IMR-90 (cell line): ENCODE data around the gene MTG1. TPM values are rescaled to one million over a fixed set of nuclear protein-coding genes. Genes with fewer than 3 reads are reported as not detected.

Source experiments
- CHD1 ChIP-seq: IDR thresholded peaks from 2 replicates; pipeline ENCODE4 v1.6.1; 2012; ENCODE audit warnings: low read depth, low read length, improper control_type of control experiment
- MAZ ChIP-seq: IDR thresholded peaks from 2 replicates; pipeline ENCODE4 v1.6.1; 2012; ENCODE audit warnings: low read depth, mild to moderate bottlenecking, low read length, improper control_type of control experiment, moderate library complexity, borderline replicate concordance
- MXI1 ChIP-seq: IDR thresholded peaks from 2 replicates; pipeline ENCODE4 v1.6.1; 2012; ENCODE audit warnings: low read depth, mild to moderate bottlenecking, low read length, moderate library complexity, borderline replicate concordance
- SMC3 ChIP-seq: fragments of 150-350 bp; IDR thresholded peaks from 2 replicates; pipeline ENCODE4 v1.6.1; 2016; ENCODE audit warnings: low read depth, mild to moderate bottlenecking, antibody characterized with exemption, low read length, moderate library complexity
- polyA plus RNA-seq, 3 experiments: library from polyadenylated mRNA; depleted of rRNA; stranded (reverse); fragments of >200 nt; gene quantifications; 2 replicates each; pipeline ENCODE4 v1.2.3, GENCODE V29; 2012; ENCODE audit warnings: low replicate concordance in 1 of 3
- total RNA-seq: library from RNA; depleted of rRNA; stranded (reverse); fragments of >200 nt; gene quantifications from 2 replicates; pipeline ENCODE4 v1.2.3, GENCODE V29; 2012
- TF ChIP-seq, protein P1 (sequence below): fragments of 150-350 bp; IDR thresholded peaks from 2 replicates; pipeline ENCODE4 v1.6.1; 2017; ENCODE audit warnings: mild to moderate bottlenecking, antibody characterized with exemption, low read length, low read depth

MTG1 gene
- total and polyA plus RNA-seq, 2 of the 4 experiments (the other 2 are of a cell fraction), result 38.5 to 64.8 TPM

DNA sequence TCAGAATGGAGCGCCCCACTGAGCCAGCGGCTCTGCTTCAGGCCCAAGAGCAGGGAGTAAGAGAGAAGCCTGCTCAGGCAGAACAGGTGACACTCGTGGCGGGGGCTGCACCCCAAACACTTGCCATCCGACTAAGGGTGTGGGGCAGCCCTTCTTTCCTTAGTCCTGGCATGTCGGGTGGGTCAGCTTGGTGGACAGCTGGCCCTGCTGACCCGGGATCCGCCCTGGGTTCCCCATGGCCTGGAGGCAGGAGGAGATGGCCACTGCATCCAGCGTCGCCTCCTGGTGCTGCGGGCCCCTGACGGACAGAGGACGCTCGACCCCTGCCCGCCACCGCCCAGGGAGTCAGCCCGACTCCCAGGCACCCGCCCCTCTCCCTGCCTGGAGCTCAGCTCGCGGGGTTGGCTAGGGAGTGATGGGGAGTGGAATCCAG, 16.1 kb upstream of the MTG1 start (continued):
- TF ChIP-seq, protein P1, sequence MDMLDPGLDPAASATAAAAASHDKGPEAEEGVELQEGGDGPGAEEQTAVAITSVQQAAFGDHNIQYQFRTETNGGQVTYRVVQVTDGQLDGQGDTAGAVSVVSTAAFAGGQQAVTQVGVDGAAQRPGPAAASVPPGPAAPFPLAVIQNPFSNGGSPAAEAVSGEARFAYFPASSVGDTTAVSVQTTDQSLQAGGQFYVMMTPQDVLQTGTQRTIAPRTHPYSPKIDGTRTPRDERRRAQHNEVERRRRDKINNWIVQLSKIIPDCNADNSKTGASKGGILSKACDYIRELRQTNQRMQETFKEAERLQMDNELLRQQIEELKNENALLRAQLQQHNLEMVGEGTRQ, result no peak
- TF ChIP-seq SMC3, result no peak
- no peak for TF ChIP-seq MAZ
- no peak for TF ChIP-seq CHD1
- no peak for TF ChIP-seq MXI1
